PC-3 (cell line): ENCODE data around the gene RBM33.

ENCODE experiments used
- CTCF ChIP-seq: fragments of 300-600 bp; sonication (generic); conservative IDR thresholded peaks from 2 replicates; pipeline ENCODE4 v1.5.1; 2017; ENCODE audit warnings: antibody characterized with exemption, low read depth, mild to moderate bottlenecking, low read length
- EZH2phosphoT487 ChIP-seq: fragments of 300-600 bp; sonication (generic); IDR thresholded peaks from 2 replicates; pipeline ENCODE4 v1.6.1; 2018; ENCODE audit warnings: mild to moderate bottlenecking, antibody characterized with exemption, low read length, borderline replicate concordance

- no peak for TF ChIP-seq CTCF
- TF ChIP-seq EZH2phosphoT487, result no peak
Observed at GRCh38 chr7:155810770-155811559, 166.5 kb downstream of the RBM33 start.
